Mesenchymal stem cell (in vitro differentiated cells and primary cell): ENCODE measurements around the gene FGF4.

Experiments used
- DNase-seq: peaks from one replicate; pipeline ENCODE4 v3.0.0-alpha.2; 2013
- H2AFZ ChIP-seq: one replicate; pipeline ENCODE4 v1.6.1; 2013; ENCODE audit warnings: low read depth, mild to moderate bottlenecking, control low read depth, inconsistent platforms, low read length, moderate library complexity
- H2AK5ac ChIP-seq: 2 replicates; pipeline ENCODE4 v1.6.1; 2013; ENCODE audit warnings: low read length, moderate library complexity, mild to moderate bottlenecking, inconsistent platforms; ENCODE audit not compliant: severe bottlenecking
- H2BK120ac ChIP-seq: one replicate; pipeline ENCODE4 v1.6.1; 2013; ENCODE audit warnings: low read depth, mild to moderate bottlenecking, inconsistent platforms, low read length, moderate library complexity
- H2BK12ac ChIP-seq, 2 experiments: one replicate each; pipeline ENCODE4 v1.6.1; 2013; ENCODE audit warnings: inconsistent platforms in 2 of 2, low read length in 2 of 2, mild to moderate bottlenecking in 2 of 2, moderate library complexity in 2 of 2, control low read depth in 1 of 2
- H2BK15ac ChIP-seq: one replicate; pipeline ENCODE4 v1.6.1; 2013; ENCODE audit warnings: mild to moderate bottlenecking, low read depth, inconsistent platforms; ENCODE audit not compliant: poor library complexity, severe bottlenecking
- H2BK5ac ChIP-seq: 2 replicates; pipeline ENCODE4 v1.6.1; 2013; ENCODE audit warnings: low read depth, mild to moderate bottlenecking, low read length, control low read depth, inconsistent platforms; ENCODE audit not compliant: poor library complexity, severe bottlenecking
- H3K14ac ChIP-seq, 2 experiments: one replicate each; pipeline ENCODE4 v1.6.1; 2013; ENCODE audit warnings: inconsistent platforms in 2 of 2, low read length in 2 of 2, control low read depth in 1 of 2, mild to moderate bottlenecking in 1 of 2, moderate library complexity in 1 of 2
- H3K18ac ChIP-seq, 2 experiments: one replicate each; pipeline ENCODE4 v1.6.1; 2013; ENCODE audit warnings: inconsistent platforms in 2 of 2, low read length in 2 of 2, control low read depth in 1 of 2, low read depth in 1 of 2, mild to moderate bottlenecking in 1 of 2
- H3K23ac ChIP-seq, 2 experiments: one replicate each; pipeline ENCODE4 v1.6.1; 2013; ENCODE audit warnings: inconsistent platforms in 2 of 2, low read length in 2 of 2, mild to moderate bottlenecking in 2 of 2, moderate library complexity in 2 of 2, control low read depth in 1 of 2
- H3K27ac ChIP-seq: 2 replicates; pipeline ENCODE4 v1.5.1; 2013; ENCODE audit warnings: mild to moderate bottlenecking, moderate library complexity, low read length, control low read depth, inconsistent platforms; ENCODE audit not compliant: poor library complexity, severe bottlenecking
- H3K27me3 ChIP-seq, 2 experiments: 2 replicates each; pipeline versions ENCODE4 v1.6.1 to v1.7.0; 2013; ENCODE audit warnings: low read length in 2 of 2, mild to moderate bottlenecking in 2 of 2, moderate library complexity in 2 of 2, control low read depth in 1 of 2, inconsistent platforms in 1 of 2; ENCODE audit not compliant: control insufficient read depth in 1 of 2, insufficient read depth in 1 of 2
- H3K36me3 ChIP-seq, 2 experiments: 2 replicates each; pipeline versions ENCODE4 v1.6.1 to v1.7.0; 2013; ENCODE audit warnings: low read length in 2 of 2, control low read depth in 1 of 2, inconsistent platforms in 1 of 2, low read depth in 1 of 2, mild to moderate bottlenecking in 1 of 2; ENCODE audit not compliant: insufficient read depth in 2 of 2, control insufficient read depth in 1 of 2
- H3K4ac ChIP-seq, 2 experiments: one replicate each; pipeline ENCODE4 v1.6.1; 2013; ENCODE audit warnings: inconsistent platforms in 2 of 2, low read length in 2 of 2, mild to moderate bottlenecking in 2 of 2, moderate library complexity in 2 of 2, control low read depth in 1 of 2, low read depth in 1 of 2
- H3K4me1 ChIP-seq: 2 replicates; pipeline ENCODE4 v1.6.1; 2013; ENCODE audit warnings: low read depth, low read length, control low read depth; ENCODE audit not compliant: control insufficient read depth, insufficient read depth
- H3K4me2 ChIP-seq: 2 replicates; pipeline ENCODE4 v1.6.1; 2013; ENCODE audit warnings: low read length, mild to moderate bottlenecking, inconsistent platforms; ENCODE audit not compliant: poor library complexity, severe bottlenecking
- H3K4me3 ChIP-seq, 2 experiments: 2 replicates each; pipeline versions ENCODE4 v1.5.1 to v1.7.0; 2013; ENCODE audit warnings: low read length in 2 of 2, mild to moderate bottlenecking in 2 of 2, control low read depth in 1 of 2, low read depth in 1 of 2; ENCODE audit not compliant: insufficient read depth in 1 of 2
- H3K79me1 ChIP-seq: replicated peaks from 2 replicates; pipeline ENCODE4 v1.6.1; 2013; ENCODE audit warnings: mild to moderate bottlenecking, control low read depth, low read length, inconsistent platforms; ENCODE audit not compliant: poor library complexity, severe bottlenecking
- H3K9ac ChIP-seq: 2 replicates; pipeline ENCODE4 v1.7.0; 2013; ENCODE audit warnings: mild to moderate bottlenecking, low read length, moderate library complexity
- H3K9me3 ChIP-seq: 2 replicates; pipeline ENCODE4 v1.7.0; 2013; ENCODE audit warnings: mild to moderate bottlenecking, low read length; ENCODE audit not compliant: control insufficient read depth
- H4K8ac ChIP-seq: one replicate; pipeline ENCODE4 v1.6.1; 2013; ENCODE audit warnings: inconsistent platforms, mild to moderate bottlenecking, low read length, moderate library complexity
- H4K91ac ChIP-seq: one replicate; pipeline ENCODE4 v1.6.1; 2013; ENCODE audit warnings: mild to moderate bottlenecking, low read length, inconsistent platforms
- WGBS: methylation state at CpG from one replicate; pipeline ENCODE4 v1.1.7; 2013; ENCODE audit warnings: mixed read lengths; 5-methylcytosine and 5-hydroxymethylcytosine counted together

FGF4 gene

GRCh38 chr11:69760319-69760718 is 14.8 kb downstream of the FGF4 start:
- H3K27ac ChIP-seq: no peak overlapping the region
- no peak overlapping the region for H3K9ac ChIP-seq
- H2BK12ac ChIP-seq: no peak overlapping the region
- H3K18ac ChIP-seq: no peak overlapping the region
- no peak overlapping the region for H2AK5ac ChIP-seq
- no peak overlapping the region for H4K91ac ChIP-seq
- H2BK120ac ChIP-seq: no peak overlapping the region
- H3K27me3 ChIP-seq: peaks cover 32 to 42% of the 10 kb centered on the region in 2 experiments
- H3K4ac ChIP-seq: no peak overlapping the region
- no peaks in the 10 kb centered on the region for H3K79me1 ChIP-seq
- no peaks in the 10 kb centered on the region for H3K4me1 ChIP-seq
- DNase-seq: no peak
- no peak overlapping the region for H3K4me3 ChIP-seq
- H3K14ac ChIP-seq: no peak overlapping the region
- no peak overlapping the region for H2AFZ ChIP-seq
- no peak overlapping the region for H3K23ac ChIP-seq
- no peak overlapping the region for H3K4me2 ChIP-seq
- peaks cover 17% of the 10 kb centered on the region for H3K9me3 ChIP-seq
- H2BK5ac ChIP-seq: no peak overlapping the region
- no peak overlapping the region for H4K8ac ChIP-seq
- WGBS: 58% methylated on average over 4 of the region's 4 CpGs
- H3K36me3 ChIP-seq: no peaks in the 10 kb centered on the region
- no peak overlapping the region for H2BK15ac ChIP-seq

GRCh38 chr11:69752890-69753289 is 22.3 kb downstream of the FGF4 start:
- Histone ChIP-seq H3K79me1 (no peaks in the 10 kb centered on the region), H3K4me2 (no peak overlapping the region), H3K27ac (no peak overlapping the region), H2AK5ac (no peak overlapping the region), H2AFZ (no peak overlapping the region), H3K9ac (no peak overlapping the region), H2BK15ac (no peak overlapping the region), H2BK12ac (no peak overlapping the region), H3K23ac (no peak overlapping the region), H2BK5ac (no peak overlapping the region), H3K4me3 (no peak overlapping the region), H3K27me3 (peaks cover 7 to 32% of the 10 kb centered on the region in 2 experiments), H4K91ac (no peak overlapping the region), H3K18ac (no peak overlapping the region), H3K14ac (no peak overlapping the region), H3K4me1 (peaks cover 1% of the 10 kb centered on the region), H2BK120ac (no peak overlapping the region), H3K9me3 (peaks cover 4% of the 10 kb centered on the region), H3K4ac (no peak overlapping the region), H3K36me3 (no peaks in the 10 kb centered on the region), H4K8ac (no peak overlapping the region)
- WGBS: 37% methylated on average over 4 of the region's 4 CpGs
- no peak for DNase-seq

GRCh38 chr11:69750875-69751597 is 24.1 kb downstream of the FGF4 start:
- Histone ChIP-seq H2AFZ (no peak overlapping the region), H2BK12ac (no peak overlapping the region), H2BK15ac (no peak overlapping the region), H3K14ac (peak overlapping the region in 1 of 2 experiments; percentile 2), H4K8ac (no peak overlapping the region), H3K4ac (no peak overlapping the region), H3K4me2 (no peak overlapping the region), H3K23ac (no peak overlapping the region), H3K4me3 (no peak overlapping the region), H3K27ac (no peak overlapping the region), H3K9me3 (no peaks in the 10 kb centered on the region), H3K4me1 (peaks cover 16% of the 10 kb centered on the region), H2BK5ac (no peak overlapping the region), H3K27me3 (peaks cover 7 to 46% of the 10 kb centered on the region in 2 experiments), H3K36me3 (no peaks in the 10 kb centered on the region), H3K18ac (no peak overlapping the region), H4K91ac (peak overlapping the region; percentile 53), H2BK120ac (no peak overlapping the region), H2AK5ac (no peak overlapping the region), H3K79me1 (no peaks in the 10 kb centered on the region), H3K9ac (no peak overlapping the region)
- DNase-seq: no peak
- WGBS: 86% methylated on average over 8 of the region's 11 CpGs

- Histone ChIP-seq H3K4ac (no peak overlapping the region), H3K18ac (no peak overlapping the region), H4K8ac (no peak overlapping the region), H2BK120ac (no peak overlapping the region), H3K79me1 (no peaks in the 10 kb centered on the region), H3K14ac (no peak overlapping the region), H3K27me3 (peaks cover 7 to 49% of the 10 kb centered on the region in 2 experiments), H2BK5ac (no peak overlapping the region), H3K9me3 (no peaks in the 10 kb centered on the region), H3K4me2 (no peak overlapping the region), H3K4me1 (peaks cover 23% of the 10 kb centered on the region), H2AFZ (no peak overlapping the region), H3K4me3 (no peak overlapping the region), H3K23ac (no peak overlapping the region), H3K9ac (no peak overlapping the region), H3K36me3 (no peaks in the 10 kb centered on the region), H4K91ac (no peak overlapping the region), H3K27ac (no peak overlapping the region), H2BK12ac (no peak overlapping the region), H2BK15ac (no peak overlapping the region), H2AK5ac (no peak overlapping the region)
- DNase-seq: no peak
- 79% methylated on average over 11 of the region's 11 CpGs for WGBS
Measured at GRCh38 chr11:69750108-69750850, 24.9 kb downstream of the FGF4 start.
